Endodermal cell (in vitro differentiated cells): Measurements from ENCODE around the gene TSPO. TPM values are rescaled to one million over a fixed set of nuclear protein-coding genes. Genes with fewer than 3 reads are reported as not detected.

Source experiments
- DNase-seq: peaks from one replicate; pipeline ENCODE4 v3.0.0-alpha.2; 2017
- H3K27ac ChIP-seq: 2 replicates; pipeline ENCODE4 v1.5.1; 2013; ENCODE audit warnings: mild to moderate bottlenecking, low read depth, low read length, moderate library complexity
- H3K27me3 ChIP-seq: 2 replicates; pipeline ENCODE4 v1.6.1; 2013; ENCODE audit warnings: mild to moderate bottlenecking, low read length, moderate library complexity; ENCODE audit not compliant: insufficient read depth, control insufficient read depth, poor library complexity, severe bottlenecking
- H3K36me3 ChIP-seq: 2 replicates; pipeline ENCODE4 v1.7.0; 2013; ENCODE audit warnings: mild to moderate bottlenecking, low read length, moderate library complexity; ENCODE audit not compliant: control insufficient read depth, insufficient read depth
- H3K4me1 ChIP-seq: one replicate; pipeline ENCODE4 v1.7.0; 2013; ENCODE audit warnings: low read length; ENCODE audit not compliant: control insufficient read depth, insufficient read depth
- H3K4me3 ChIP-seq: 2 replicates; pipeline ENCODE4 v1.5.1; 2013; ENCODE audit warnings: mild to moderate bottlenecking, low read length, moderate library complexity
- H3K9ac ChIP-seq: 2 replicates; pipeline ENCODE4 v1.6.1; 2013; ENCODE audit warnings: mild to moderate bottlenecking, low read length, moderate library complexity; ENCODE audit not compliant: poor library complexity, severe bottlenecking; ENCODE audit errors: extremely low read depth
- H3K9me3 ChIP-seq: 2 replicates; pipeline ENCODE4 v1.6.1; 2013; ENCODE audit warnings: mild to moderate bottlenecking, low read length, moderate library complexity; ENCODE audit not compliant: control insufficient read depth
- H3K27ac Mint-ChIP-seq: 2 replicates; pipeline ENCODE4 v1.8.0; 2020; ENCODE audit warnings: mixed read lengths
- H3K27me3 Mint-ChIP-seq: 2 replicates; pipeline ENCODE4 v1.8.0; 2021; ENCODE audit warnings: mild to moderate bottlenecking, mixed read lengths; ENCODE audit not compliant: insufficient read depth
- H3K36me3 Mint-ChIP-seq: 2 replicates; pipeline ENCODE4 v1.8.0; 2020; ENCODE audit warnings: low read depth, mixed read lengths
- H3K4me1 Mint-ChIP-seq: 2 replicates; pipeline ENCODE4 v1.8.0; 2020; ENCODE audit warnings: mixed read lengths
- H3K4me3 Mint-ChIP-seq: 2 replicates; pipeline ENCODE4 v1.8.0; 2020; ENCODE audit warnings: mild to moderate bottlenecking, moderate library complexity, mixed read lengths
- H3K9me3 Mint-ChIP-seq: 2 replicates; pipeline ENCODE4 v1.8.0; 2020; ENCODE audit warnings: mild to moderate bottlenecking, mixed read lengths
- WGBS, 2 experiments: methylation state at CpG; one replicate each; pipeline versions ENCODE4 v1.1.5 to v1.1.7; 2013; ENCODE audit warnings: missing lambda C conversion rate in 2 of 2, mixed read lengths in 1 of 2; ENCODE audit not compliant: insufficient coverage in 1 of 2, insufficient read length in 1 of 2; 5-methylcytosine and 5-hydroxymethylcytosine counted together
- total RNA-seq, 2 donors: library from RNA; stranded (reverse); fragmentation: NEBNext Ultra II Directional in 1 of 2; extraction: Animal tissue kit (Norgen Biotek cat#: 25700) in 1 of 2; gene quantifications; 2 replicates in 1 of 2; 3 replicates in 1 of 2; pipeline ENCODE4 v1.2.1, GENCODE V29; 2021
- TF ChIP-seq, protein P1 (sequence below): fragments of 200-600 bp; sonication (generic); conservative IDR thresholded peaks from 2 replicates; pipeline ENCODE4 v1.5.0; 2021; ENCODE audit warnings: antibody characterized with exemption, mild to moderate bottlenecking

Gene TSPO
- total RNA-seq, 2 donors from 2014 or later: 9.6 to 12.3 TPM

DNA sequence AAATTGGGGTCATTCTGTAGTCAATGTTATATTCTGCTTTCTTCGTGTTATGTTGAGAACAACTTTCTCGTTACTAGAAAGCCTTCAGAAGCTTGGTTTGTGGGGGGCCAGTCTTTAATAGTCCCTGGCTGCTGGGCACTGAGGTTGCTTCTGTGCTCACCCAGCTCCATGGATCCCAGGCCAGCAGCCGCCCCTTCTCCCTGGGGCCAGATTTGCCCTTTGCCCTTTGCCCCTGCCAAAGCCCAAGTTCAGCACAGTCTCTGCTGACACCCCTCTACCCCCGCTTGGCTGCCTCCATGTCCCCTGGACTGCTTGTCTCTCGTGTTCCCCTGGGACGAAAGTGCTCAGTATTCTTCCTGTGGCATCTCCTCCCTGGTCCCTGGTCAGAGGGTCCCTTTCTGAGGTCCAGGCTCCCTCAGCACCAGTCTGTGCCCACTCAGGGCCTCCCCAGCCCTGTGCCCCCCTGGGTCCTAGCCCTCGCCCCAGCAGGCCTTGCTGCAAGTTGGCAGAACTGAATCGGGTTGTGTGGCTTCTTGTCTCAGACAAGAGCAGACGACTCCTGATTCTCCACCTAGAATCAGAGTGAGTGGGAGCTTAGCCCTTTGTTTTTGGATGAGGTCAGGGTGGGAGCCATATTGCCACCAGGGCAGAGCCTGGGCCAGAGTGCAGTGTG lies 6.7 kb downstream of the TSPO start:
- no peak overlapping the region for H3K9ac ChIP-seq
- Mint-ChIP-seq H3K27ac (no peak overlapping the region), H3K4me1 (peaks cover under 1% of the 10 kb centered on the region), H3K4me3 (no peak overlapping the region), H3K27me3 (peaks cover under 1% of the 10 kb centered on the region), H3K9me3 (no peaks in the 10 kb centered on the region), H3K36me3 (no peaks in the 10 kb centered on the region)
- no peak overlapping the region for H3K4me3 ChIP-seq
- no peaks in the 10 kb centered on the region for H3K9me3 ChIP-seq
- 86 to 91% methylated on average over 4 to 9 of the region's 9 CpGs for WGBS, 2 experiments
- H3K36me3 ChIP-seq: no peaks in the 10 kb centered on the region
- TF ChIP-seq, protein P1, sequence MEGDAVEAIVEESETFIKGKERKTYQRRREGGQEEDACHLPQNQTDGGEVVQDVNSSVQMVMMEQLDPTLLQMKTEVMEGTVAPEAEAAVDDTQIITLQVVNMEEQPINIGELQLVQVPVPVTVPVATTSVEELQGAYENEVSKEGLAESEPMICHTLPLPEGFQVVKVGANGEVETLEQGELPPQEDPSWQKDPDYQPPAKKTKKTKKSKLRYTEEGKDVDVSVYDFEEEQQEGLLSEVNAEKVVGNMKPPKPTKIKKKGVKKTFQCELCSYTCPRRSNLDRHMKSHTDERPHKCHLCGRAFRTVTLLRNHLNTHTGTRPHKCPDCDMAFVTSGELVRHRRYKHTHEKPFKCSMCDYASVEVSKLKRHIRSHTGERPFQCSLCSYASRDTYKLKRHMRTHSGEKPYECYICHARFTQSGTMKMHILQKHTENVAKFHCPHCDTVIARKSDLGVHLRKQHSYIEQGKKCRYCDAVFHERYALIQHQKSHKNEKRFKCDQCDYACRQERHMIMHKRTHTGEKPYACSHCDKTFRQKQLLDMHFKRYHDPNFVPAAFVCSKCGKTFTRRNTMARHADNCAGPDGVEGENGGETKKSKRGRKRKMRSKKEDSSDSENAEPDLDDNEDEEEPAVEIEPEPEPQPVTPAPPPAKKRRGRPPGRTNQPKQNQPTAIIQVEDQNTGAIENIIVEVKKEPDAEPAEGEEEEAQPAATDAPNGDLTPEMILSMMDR: no peak
- DNase-seq: no peak
- no peaks in the 10 kb centered on the region for H3K4me1 ChIP-seq
- no peaks in the 10 kb centered on the region for H3K27me3 ChIP-seq
- no peak overlapping the region for H3K27ac ChIP-seq

DNA sequence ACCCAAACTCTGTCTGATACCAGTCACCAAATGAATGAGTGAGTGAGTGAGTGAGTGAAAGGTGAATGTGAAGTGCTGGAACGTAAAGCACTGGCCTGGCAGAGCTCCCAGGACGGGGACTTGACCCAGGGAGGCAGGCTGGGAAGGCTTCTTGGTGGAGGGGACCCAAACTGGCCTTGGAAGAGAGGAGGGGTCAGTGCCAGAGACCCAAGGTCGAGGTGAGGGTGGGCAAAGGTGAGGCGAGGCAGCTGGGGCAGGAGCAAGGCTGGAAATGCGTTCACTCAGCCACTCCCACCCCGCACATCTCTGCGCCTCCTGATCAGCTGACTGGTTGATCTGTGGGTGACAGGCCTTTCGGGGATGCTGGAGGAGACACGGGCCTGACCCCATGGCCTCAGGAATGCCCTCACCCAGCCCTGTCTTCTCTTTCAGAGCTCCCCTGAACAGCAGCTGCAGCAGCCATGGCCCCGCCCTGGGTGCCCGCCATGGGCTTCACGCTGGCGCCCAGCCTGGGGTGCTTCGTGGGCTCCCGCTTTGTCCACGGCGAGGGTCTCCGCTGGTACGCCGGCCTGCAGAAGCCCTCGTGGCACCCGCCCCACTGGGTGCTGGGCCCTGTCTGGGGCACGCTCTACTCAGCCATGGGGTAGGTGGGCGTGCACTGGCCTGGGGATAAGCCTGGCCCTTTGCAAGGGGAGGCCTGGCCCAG lies 7.6 kb downstream of the TSPO start:
- no peak overlapping the region for H3K4me3 ChIP-seq
- 93 to 97% methylated on average over 20 to 24 of the region's 24 CpGs for WGBS, 2 experiments
- no peaks in the 10 kb centered on the region for H3K9me3 ChIP-seq
- no peak overlapping the region for H3K27ac ChIP-seq
- peak overlapping the region; percentile 16 for H3K27ac Mint-ChIP-seq
- H3K9ac ChIP-seq: no peak overlapping the region
- H3K4me1 Mint-ChIP-seq: no peaks in the 10 kb centered on the region
- H3K36me3 Mint-ChIP-seq: no peaks in the 10 kb centered on the region
- TF ChIP-seq, protein P1: no peak
- no peak for DNase-seq
- no peaks in the 10 kb centered on the region for H3K27me3 ChIP-seq
- H3K4me1 ChIP-seq: no peaks in the 10 kb centered on the region
- H3K9me3 Mint-ChIP-seq: no peaks in the 10 kb centered on the region
- H3K4me3 Mint-ChIP-seq: no peak overlapping the region
- H3K27me3 Mint-ChIP-seq: no peaks in the 10 kb centered on the region
- H3K36me3 ChIP-seq: no peaks in the 10 kb centered on the region

DNA sequence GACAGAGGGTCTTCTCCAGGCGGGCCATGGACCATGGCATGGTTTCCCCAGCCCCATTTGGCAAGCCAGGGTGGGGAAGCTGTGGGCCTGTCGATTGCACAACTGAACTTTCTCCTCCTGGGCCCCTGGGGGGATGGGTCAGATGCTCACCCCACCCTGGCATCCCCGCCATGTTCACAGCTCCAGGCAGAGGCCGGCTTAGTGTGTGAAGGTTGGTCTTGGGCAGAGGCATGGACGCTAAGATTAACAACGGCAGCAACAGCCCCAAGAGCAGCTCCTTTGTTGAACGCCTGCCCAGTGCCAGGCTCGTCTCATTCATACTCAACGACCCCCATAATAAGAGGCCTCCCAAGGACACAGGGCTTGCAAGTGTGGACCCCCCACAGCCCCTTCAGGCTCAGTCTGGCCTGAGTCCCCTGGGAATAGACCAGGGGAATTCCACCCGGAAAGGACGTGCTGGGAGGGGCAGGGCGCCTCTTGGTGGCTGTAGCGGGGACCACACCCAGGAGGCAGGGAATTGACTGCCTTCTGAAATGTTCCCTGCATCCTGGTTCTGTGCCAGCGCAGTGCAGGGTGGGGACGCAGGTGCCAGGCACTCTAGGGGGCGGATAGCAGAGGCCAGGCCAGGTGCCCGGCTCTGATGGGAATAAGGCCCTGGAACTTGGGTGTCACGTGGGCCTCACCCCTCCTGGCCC lies 8.3 kb downstream of the TSPO start:
- no peaks in the 10 kb centered on the region for H3K4me1 ChIP-seq
- 88 to 92% methylated on average over 9 to 18 of the region's 18 CpGs for WGBS, 2 experiments
- no peaks in the 10 kb centered on the region for H3K4me1 Mint-ChIP-seq
- no peaks in the 10 kb centered on the region for H3K27me3 ChIP-seq
- no peak overlapping the region for H3K27ac ChIP-seq
- no peak overlapping the region for H3K27ac Mint-ChIP-seq
- H3K9ac ChIP-seq: no peak overlapping the region
- no peaks in the 10 kb centered on the region for H3K9me3 ChIP-seq
- no peaks in the 10 kb centered on the region for H3K36me3 ChIP-seq
- no peak overlapping the region for H3K4me3 Mint-ChIP-seq
- DNase-seq: peak; percentile 86
- no peak overlapping the region for H3K4me3 ChIP-seq
- H3K36me3 Mint-ChIP-seq: no peaks in the 10 kb centered on the region
- no peaks in the 10 kb centered on the region for H3K27me3 Mint-ChIP-seq
- TF ChIP-seq, protein P1: peak; percentile 75
- no peaks in the 10 kb centered on the region for H3K9me3 Mint-ChIP-seq
